GM19467 (cell line): Measurements from ENCODE around the gene MYH9.
A peak's percentile ranks its signal among the peaks of the same experiment; 100 is the strongest.

ENCODE experiments used
- ATAC-seq: cut with Tn5 transposase; IDR thresholded peaks from one replicate; pipeline ENCODE4 v1.9.1; 2021; ENCODE audit warnings: mild to moderate bottlenecking, moderate library complexity; ENCODE audit not compliant: unreplicated experiment

MYH9 gene

GRCh38 chr22:36386900-36387708, 663 bp downstream of the MYH9 start:
- ATAC-seq, result peak; percentile 13

- no peak for ATAC-seq
Measured at GRCh38 chr22:36386351-36386899, 1.3 kb downstream of the MYH9 start.

- ATAC-seq, result no peak
Measured at GRCh38 chr22:36385491-36386350, 2.0 kb downstream of the MYH9 start.

GRCh38 chr22:36384766-36385481, 2.8 kb downstream of the MYH9 start:
- ATAC-seq, result no peak

- ATAC-seq, result no peak
Measured at GRCh38 chr22:36383110-36383581, 4.6 kb downstream of the MYH9 start.

- ATAC-seq, result no peak
Measured at GRCh38 chr22:36381513-36382128, 6.1 kb downstream of the MYH9 start.

- ATAC-seq, result no peak
Measured at GRCh38 chr22:36379593-36380361, 8.0 kb downstream of the MYH9 start.

GRCh38 chr22:36378869-36379217, 8.9 kb downstream of the MYH9 start:
- no peak for ATAC-seq

GRCh38 chr22:36378080-36378868, 9.5 kb downstream of the MYH9 start:
- ATAC-seq, result no peak

- ATAC-seq, result no peak
Measured at GRCh38 chr22:36377022-36377631, 10.6 kb downstream of the MYH9 start.

GRCh38 chr22:36376265-36376664, 11.5 kb downstream of the MYH9 start:
- ATAC-seq, result no peak

- ATAC-seq, result no peak
Measured at GRCh38 chr22:36375071-36375980, 12.4 kb downstream of the MYH9 start.

GRCh38 chr22:36374603-36375024, 13.2 kb downstream of the MYH9 start:
- ATAC-seq, result no peak

- no peak for ATAC-seq
Measured at GRCh38 chr22:36373258-36373579, 14.5 kb downstream of the MYH9 start.

- no peak for ATAC-seq
Measured at GRCh38 chr22:36371920-36372319, 15.8 kb downstream of the MYH9 start.

- ATAC-seq, result no peak
Measured at GRCh38 chr22:36369922-36370791, 17.6 kb downstream of the MYH9 start.
